ENCODE data around the gene RBMS3. TPM values are rescaled to one million over a fixed set of nuclear protein-coding genes. Genes with fewer than 3 reads are reported as not detected.

RBMS3 gene
- total RNA-seq, 1 experiment from 2014 or later, result 0.42 TPM

DNA sequence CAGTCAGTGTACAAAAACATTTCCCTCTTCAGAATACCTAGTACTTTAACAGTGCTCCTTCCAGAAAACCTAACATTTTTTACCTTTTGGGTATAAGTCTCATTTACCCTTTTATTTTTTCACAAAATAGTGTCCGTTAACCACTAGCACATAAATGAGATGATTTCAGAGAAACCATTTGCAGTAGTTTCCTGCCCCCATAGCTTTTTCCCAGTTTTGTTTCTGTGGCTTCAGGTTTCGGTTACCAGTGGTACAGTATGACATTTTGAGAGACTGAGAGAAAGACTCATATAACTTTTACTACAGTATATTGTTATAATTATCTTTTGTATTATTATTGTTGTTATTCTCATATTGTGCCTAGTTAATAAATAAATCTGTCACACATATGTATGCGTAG, 6.2 kb upstream of the RBMS3 start:
- H3K4me1 ChIP-seq (ENCODE audit: control insufficient read depth in 1 of 2, insufficient read depth in 2 of 2, low read length in 2 of 2), result no peaks in the 10 kb centered on the region

More for the DNA sequence above, 6.2 kb upstream of the RBMS3 start:
- Histone ChIP-seq H3K27me3 (ENCODE audit: insufficient read depth, low read length) (no peaks in the 10 kb centered on the region), H3K9me2 (ENCODE audit: insufficient read depth) (no peaks in the 10 kb centered on the region), H3K27ac (ENCODE audit: low read depth, low read length) (no peak overlapping the region), H3K9ac (ENCODE audit: low read length) (no peak overlapping the region), H3K9me3 (ENCODE audit: control insufficient read depth in 1 of 2, insufficient read depth in 1 of 2, low read depth in 1 of 2, low read length in 2 of 2) (no peaks in the 10 kb centered on the region), H3K4me2 (ENCODE audit: low read length) (no peak overlapping the region), H3K36me3 (ENCODE audit: control insufficient read depth in 1 of 2, insufficient read depth in 2 of 2, low read length in 2 of 2) (no peaks in the 10 kb centered on the region), H3K79me2 (ENCODE audit: insufficient read depth, low read length) (no peaks in the 10 kb centered on the region), H4K20me1 (ENCODE audit: insufficient read depth) (no peaks in the 10 kb centered on the region), H2AFZ (ENCODE audit: low read depth, low read length, poor library complexity, severe bottlenecking) (no peak overlapping the region), H3K4me3 (replicated peaks in 1 of 2; ENCODE audit: low read depth in 1 of 2, low read length in 2 of 2) (no peak overlapping the region)
- POLR2A ChIA-PET, result no interaction called here
- RAD21 ChIA-PET (ENCODE audit: low non-redundant PET in 1 of 2, low total read pairs in 2 of 2, uncharacterized antibody in 2 of 2, unreplicated experiment in 2 of 2), result no interaction called here
- intact Hi-C loops (cut with micrococcal nuclease), result no loop called here
- CTCF ChIA-PET, result no interaction called here
- ATAC-seq (no peak), DNase-seq (ENCODE audit: low read depth, low spot score) (no peak)
- TF ChIP-seq RAD21 (IDR thresholded peaks at IDR 0.05; ENCODE audit: low read depth), result no peak
- no peak for TF ChIP-seq SP1 (IDR thresholded peaks at IDR 0.05; ENCODE audit: low read depth)
- TF ChIP-seq JUND (IDR thresholded peaks at IDR 0.05), result no peak
- TF ChIP-seq SRF (IDR thresholded peaks at IDR 0.05; ENCODE audit: low read depth), result no peak
- TF ChIP-seq, protein P1, sequence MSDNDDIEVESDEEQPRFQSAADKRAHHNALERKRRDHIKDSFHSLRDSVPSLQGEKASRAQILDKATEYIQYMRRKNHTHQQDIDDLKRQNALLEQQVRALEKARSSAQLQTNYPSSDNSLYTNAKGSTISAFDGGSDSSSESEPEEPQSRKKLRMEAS (IDR thresholded peaks at IDR 0.05), result no peak
- TF ChIP-seq, protein P2, sequence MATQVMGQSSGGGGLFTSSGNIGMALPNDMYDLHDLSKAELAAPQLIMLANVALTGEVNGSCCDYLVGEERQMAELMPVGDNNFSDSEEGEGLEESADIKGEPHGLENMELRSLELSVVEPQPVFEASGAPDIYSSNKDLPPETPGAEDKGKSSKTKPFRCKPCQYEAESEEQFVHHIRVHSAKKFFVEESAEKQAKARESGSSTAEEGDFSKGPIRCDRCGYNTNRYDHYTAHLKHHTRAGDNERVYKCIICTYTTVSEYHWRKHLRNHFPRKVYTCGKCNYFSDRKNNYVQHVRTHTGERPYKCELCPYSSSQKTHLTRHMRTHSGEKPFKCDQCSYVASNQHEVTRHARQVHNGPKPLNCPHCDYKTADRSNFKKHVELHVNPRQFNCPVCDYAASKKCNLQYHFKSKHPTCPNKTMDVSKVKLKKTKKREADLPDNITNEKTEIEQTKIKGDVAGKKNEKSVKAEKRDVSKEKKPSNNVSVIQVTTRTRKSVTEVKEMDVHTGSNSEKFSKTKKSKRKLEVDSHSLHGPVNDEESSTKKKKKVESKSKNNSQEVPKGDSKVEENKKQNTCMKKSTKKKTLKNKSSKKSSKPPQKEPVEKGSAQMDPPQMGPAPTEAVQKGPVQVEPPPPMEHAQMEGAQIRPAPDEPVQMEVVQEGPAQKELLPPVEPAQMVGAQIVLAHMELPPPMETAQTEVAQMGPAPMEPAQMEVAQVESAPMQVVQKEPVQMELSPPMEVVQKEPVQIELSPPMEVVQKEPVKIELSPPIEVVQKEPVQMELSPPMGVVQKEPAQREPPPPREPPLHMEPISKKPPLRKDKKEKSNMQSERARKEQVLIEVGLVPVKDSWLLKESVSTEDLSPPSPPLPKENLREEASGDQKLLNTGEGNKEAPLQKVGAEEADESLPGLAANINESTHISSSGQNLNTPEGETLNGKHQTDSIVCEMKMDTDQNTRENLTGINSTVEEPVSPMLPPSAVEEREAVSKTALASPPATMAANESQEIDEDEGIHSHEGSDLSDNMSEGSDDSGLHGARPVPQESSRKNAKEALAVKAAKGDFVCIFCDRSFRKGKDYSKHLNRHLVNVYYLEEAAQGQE (IDR thresholded peaks at IDR 0.05; ENCODE audit: low read depth), result no peak
- TF ChIP-seq ZNF274 (IDR thresholded peaks at IDR 0.05; ENCODE audit: low read depth, low read length), result no peak
- TF ChIP-seq, protein P3, sequence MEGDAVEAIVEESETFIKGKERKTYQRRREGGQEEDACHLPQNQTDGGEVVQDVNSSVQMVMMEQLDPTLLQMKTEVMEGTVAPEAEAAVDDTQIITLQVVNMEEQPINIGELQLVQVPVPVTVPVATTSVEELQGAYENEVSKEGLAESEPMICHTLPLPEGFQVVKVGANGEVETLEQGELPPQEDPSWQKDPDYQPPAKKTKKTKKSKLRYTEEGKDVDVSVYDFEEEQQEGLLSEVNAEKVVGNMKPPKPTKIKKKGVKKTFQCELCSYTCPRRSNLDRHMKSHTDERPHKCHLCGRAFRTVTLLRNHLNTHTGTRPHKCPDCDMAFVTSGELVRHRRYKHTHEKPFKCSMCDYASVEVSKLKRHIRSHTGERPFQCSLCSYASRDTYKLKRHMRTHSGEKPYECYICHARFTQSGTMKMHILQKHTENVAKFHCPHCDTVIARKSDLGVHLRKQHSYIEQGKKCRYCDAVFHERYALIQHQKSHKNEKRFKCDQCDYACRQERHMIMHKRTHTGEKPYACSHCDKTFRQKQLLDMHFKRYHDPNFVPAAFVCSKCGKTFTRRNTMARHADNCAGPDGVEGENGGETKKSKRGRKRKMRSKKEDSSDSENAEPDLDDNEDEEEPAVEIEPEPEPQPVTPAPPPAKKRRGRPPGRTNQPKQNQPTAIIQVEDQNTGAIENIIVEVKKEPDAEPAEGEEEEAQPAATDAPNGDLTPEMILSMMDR (IDR thresholded peaks at IDR 0.05 in 2 of 3, conservative IDR thresholded peaks at IDR 0.05 in 1 of 3; ENCODE audit: borderline replicate concordance in 1 of 3, insufficient read depth in 1 of 3, low read depth in 2 of 3, low read length in 2 of 3), result no peak
- TF ChIP-seq EZH2 (IDR thresholded peaks at IDR 0.05), result no peak
- no peak for TF ChIP-seq TCF7L2 (IDR thresholded peaks at IDR 0.05; ENCODE audit: borderline replicate concordance, extremely low read depth, insufficient read depth, insufficient read length)
- TF ChIP-seq EGR1 (IDR thresholded peaks at IDR 0.05; ENCODE audit: low read depth), result no peak
- no peak for TF ChIP-seq POLR2AphosphoS5 (IDR thresholded peaks at IDR 0.05; ENCODE audit: low read depth, low read length)
- TF ChIP-seq, protein P4, sequence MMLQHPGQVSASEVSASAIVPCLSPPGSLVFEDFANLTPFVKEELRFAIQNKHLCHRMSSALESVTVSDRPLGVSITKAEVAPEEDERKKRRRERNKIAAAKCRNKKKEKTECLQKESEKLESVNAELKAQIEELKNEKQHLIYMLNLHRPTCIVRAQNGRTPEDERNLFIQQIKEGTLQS (IDR thresholded peaks at IDR 0.05), result no peak
- TF ChIP-seq YY1 (IDR thresholded peaks at IDR 0.05; ENCODE audit: extremely low read depth, insufficient replicate concordance, low read depth, low read length), result no peak
- no peak for TF ChIP-seq ELF1 (IDR thresholded peaks at IDR 0.05; ENCODE audit: borderline replicate concordance, low read depth)
- TF ChIP-seq, protein P5, sequence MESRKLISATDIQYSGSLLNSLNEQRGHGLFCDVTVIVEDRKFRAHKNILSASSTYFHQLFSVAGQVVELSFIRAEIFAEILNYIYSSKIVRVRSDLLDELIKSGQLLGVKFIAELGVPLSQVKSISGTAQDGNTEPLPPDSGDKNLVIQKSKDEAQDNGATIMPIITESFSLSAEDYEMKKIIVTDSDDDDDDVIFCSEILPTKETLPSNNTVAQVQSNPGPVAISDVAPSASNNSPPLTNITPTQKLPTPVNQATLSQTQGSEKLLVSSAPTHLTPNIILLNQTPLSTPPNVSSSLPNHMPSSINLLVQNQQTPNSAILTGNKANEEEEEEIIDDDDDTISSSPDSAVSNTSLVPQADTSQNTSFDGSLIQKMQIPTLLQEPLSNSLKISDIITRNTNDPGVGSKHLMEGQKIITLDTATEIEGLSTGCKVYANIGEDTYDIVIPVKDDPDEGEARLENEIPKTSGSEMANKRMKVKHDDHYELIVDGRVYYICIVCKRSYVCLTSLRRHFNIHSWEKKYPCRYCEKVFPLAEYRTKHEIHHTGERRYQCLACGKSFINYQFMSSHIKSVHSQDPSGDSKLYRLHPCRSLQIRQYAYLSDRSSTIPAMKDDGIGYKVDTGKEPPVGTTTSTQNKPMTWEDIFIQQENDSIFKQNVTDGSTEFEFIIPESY (IDR thresholded peaks at IDR 0.05; ENCODE audit: extremely low read depth, insufficient replicate concordance, low read length), result no peak
- TF ChIP-seq EZH2phosphoT487 (IDR thresholded peaks at IDR 0.05; ENCODE audit: borderline replicate concordance), result no peak
- no peak for TF ChIP-seq SIN3A (IDR thresholded peaks at IDR 0.05; ENCODE audit: low read depth)
- no peak for TF ChIP-seq CBX3 (IDR thresholded peaks at IDR 0.05; ENCODE audit: low read depth)
- no TSS peak for BruUV-seq (replicated peaks)

All from HCT116 (cell line).